GM12873 (cell line): ENCODE data around the gene HKDC1.

Experiments
- CTCF ChIP-seq: IDR thresholded peaks from 2 replicates; pipeline ENCODE4 v1.5.1; 2012; ENCODE audit warnings: low read depth, mild to moderate bottlenecking, moderate library complexity, low read length, control low read depth; ENCODE audit not compliant: insufficient read depth; ENCODE audit errors: missing control alignments

Gene HKDC1

GRCh38 chr10:69239136-69239535, 19.0 kb downstream of the HKDC1 start:
- no peak for TF ChIP-seq CTCF

GRCh38 chr10:69239816-69240434, 19.8 kb downstream of the HKDC1 start:
- TF ChIP-seq CTCF, result no peak

GRCh38 chr10:69240455-69240854, 20.3 kb downstream of the HKDC1 start:
- no peak for TF ChIP-seq CTCF

- no peak for TF ChIP-seq CTCF
Observed at GRCh38 chr10:69241575-69241974, 21.4 kb downstream of the HKDC1 start.

- no peak for TF ChIP-seq CTCF
Observed at GRCh38 chr10:69242040-69242851, 22.1 kb downstream of the HKDC1 start.

GRCh38 chr10:69242852-69243212, 22.7 kb downstream of the HKDC1 start:
- no peak for TF ChIP-seq CTCF

- TF ChIP-seq CTCF, result no peak
Observed at GRCh38 chr10:69243817-69244216, 23.7 kb downstream of the HKDC1 start.
